Fibroblast of skin of scalp (primary cell): ENCODE results near the gene PRKAB1.
A peak's percentile ranks its signal among the peaks of the same experiment; 100 is the strongest.
"Not testable (repeated sequence)": the region's sequence is repeated elsewhere in the genome, so short reads cannot be mapped to it uniquely, and the experiment has no call there.

Source experiments
- DNase-seq: peaks from one replicate; pipeline ENCODE4 v3.0.0-alpha.2; 2013

The PRKAB1 gene

GRCh38 chr12:119685375-119685774 lies 17.4 kb downstream of the PRKAB1 start:
- DNase-seq = no peak

DNA sequence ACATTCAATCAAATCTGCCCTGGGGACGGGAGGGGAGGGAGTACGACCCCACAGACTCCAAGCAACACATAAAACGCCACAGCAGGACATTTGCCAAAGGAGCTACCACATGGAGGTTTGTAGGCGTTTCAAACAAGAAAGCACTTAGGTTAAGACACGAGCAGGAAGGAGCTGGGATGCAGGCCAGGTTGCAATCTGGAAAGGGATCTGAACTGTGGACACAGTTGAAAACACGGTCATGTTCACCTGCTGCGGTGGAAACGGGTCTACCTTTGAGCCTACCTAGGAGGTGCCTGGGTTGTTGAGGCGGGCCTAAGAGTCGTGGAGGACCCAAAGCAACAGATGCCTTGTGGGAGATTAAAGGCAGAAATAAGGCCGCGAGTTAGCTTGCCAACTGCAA lies 18.4 kb downstream of the PRKAB1 start:
- no peak for DNase-seq

- no peak for DNase-seq
These were observed 18.8 kb downstream of the PRKAB1 start for GRCh38 chr12:119686776-119687175.

GRCh38 chr12:119687406-119687805 lies 19.5 kb downstream of the PRKAB1 start:
- DNase-seq = no peak

GRCh38 chr12:119687879-119688278 lies 19.9 kb downstream of the PRKAB1 start:
- no peak for DNase-seq

DNA sequence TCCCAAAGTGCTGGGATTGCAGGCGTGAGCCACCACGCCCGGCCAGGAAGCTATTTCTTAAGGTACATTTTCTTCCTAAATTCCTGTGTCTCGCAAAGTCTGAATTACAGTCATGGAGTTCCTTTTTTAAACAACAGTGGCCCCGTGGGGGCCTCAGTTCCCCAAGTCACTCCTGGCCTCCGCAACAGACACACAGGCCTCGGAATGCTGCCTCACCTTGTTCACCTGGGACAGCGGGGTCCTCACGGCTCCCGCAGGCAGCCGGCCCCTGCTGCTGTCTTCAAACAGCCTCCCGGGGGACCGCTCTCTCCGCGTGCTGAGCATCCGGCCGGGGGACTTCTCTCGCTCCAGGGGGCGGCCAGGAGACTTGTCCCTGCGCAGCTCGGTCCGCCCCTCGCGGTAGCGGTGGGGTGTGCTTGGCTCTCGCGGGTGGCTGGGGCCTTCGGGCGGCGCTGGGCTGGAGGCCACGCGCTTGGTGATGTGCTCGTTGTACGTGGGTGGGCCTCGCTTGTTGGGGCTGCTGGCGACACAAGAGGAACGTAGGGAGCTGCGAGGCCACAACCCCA lies 22.1 kb downstream of the PRKAB1 start:
- DNase-seq = no peak

- DNase-seq = no peak
These were observed 23.4 kb downstream of the PRKAB1 start for GRCh38 chr12:119691202-119691810.

DNA sequence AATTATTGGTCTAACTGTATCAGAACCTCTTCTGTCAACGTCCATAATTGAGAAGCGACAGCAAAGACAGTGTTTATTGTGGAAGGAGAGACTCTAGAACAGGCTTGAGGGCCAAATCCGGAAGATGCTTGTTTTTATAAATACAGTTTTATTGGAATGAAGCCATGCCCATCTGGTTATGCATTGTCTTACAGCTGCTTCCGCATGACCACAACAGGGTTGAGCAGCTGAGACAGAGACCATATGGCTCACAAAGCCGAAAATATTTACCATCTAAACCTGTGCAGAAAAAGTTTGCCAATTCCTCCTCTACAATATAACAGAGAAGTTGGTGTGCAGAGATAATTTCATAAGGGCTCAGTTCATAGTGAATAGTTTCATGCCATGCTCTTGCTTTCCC lies 24.5 kb downstream of the PRKAB1 start:
- no peak for DNase-seq

GRCh38 chr12:119692997-119693396 lies 25.1 kb downstream of the PRKAB1 start:
- peak; percentile 6 for DNase-seq

GRCh38 chr12:119693511-119693910 lies 25.6 kb downstream of the PRKAB1 start:
- DNase-seq = no peak

DNA sequence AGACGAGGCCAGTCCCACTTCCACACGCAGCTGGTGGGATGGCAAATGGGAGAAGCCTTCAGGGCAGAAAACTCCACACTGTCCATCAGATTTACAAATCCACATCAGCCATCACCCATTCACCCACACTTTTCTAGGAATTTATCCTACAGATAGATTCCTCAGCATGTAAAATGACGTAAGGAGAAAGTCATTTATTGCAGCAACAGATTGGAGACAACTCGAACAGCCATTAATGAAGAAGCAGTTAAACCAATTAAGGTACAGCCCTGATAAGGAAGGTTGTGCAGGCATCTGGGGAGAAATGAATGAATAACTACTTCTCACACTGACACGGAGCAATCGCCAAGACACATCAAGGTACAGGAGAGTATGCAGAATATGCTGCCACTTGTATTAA lies 26.2 kb downstream of the PRKAB1 start:
- DNase-seq = no peak

DNA sequence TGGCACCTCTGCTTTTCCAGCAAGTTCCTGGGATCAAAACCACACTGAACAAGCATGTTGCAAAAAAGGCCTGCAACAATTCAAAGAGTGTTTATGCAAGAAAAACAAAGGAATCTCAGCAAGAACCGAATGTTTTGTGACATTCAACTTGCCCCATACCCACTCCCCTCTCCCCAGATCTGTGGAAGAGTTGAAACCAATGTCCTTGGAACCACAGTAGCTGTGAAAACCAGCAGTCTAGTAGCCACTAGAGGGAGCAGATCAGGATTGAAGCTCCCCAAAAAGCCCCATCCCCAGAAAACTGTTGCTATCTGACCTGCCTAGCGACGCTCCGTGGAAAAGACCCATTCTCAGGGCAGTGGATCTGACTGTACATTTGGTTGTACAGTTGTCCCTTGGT lies 27.1 kb downstream of the PRKAB1 start:
- DNase-seq = no peak

DNA sequence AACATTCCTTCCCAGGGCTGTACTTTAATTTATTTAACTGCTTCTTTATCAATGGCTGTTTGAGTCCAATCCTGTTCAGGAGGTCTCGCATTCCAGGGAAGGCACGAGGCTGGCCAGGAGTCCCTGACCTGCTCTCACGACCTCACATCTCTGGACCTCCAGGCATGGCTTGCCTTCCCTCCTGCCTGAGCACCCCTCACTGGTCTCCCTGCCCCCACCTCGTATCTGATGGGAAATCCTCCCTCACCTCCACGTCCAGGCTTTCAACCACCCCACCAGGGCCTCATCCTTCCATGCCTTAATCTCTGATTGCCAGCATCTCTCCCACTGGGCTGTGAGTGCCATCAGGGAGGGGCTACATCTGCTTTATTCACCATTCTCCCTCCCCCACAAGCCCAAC lies 29.0 kb downstream of the PRKAB1 start:
- no peak for DNase-seq

- DNase-seq = no peak
These were observed 31.3 kb downstream of the PRKAB1 start for GRCh38 chr12:119699199-119699760.

- no peak for DNase-seq
These were observed 32.1 kb downstream of the PRKAB1 start for GRCh38 chr12:119700078-119700477.

DNA sequence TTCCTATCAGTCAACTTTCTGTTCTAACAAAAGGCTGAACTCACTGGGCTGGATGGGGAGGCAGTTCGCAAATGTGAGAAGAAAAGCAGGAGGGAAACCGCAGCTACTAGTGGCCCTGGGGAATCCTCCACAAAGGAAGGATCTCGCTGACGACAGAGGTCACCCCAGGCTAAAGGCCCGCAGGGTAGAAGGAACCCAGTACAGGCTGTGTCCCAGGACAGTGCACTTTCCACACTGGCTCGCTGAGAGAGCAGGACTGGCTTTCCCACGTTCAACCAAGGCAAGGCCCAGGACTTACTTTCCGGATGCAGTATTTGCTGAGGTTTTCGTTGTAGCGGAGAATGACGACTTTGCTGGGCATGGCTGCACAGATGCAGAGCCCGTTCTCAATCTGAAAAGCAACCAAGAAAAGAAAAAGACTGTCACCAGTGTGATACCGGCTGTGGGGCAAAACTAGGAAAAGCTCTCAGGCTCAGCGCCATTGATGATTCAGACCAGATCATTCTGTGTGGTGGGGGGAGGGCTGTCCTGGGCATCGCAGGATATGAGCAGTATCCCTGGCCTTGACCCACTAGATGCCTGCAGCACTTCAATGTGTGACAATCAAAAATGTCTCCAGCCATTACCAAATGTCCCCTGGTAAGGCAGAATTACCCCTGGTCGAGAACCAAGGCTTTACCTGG lies 36.3 kb downstream of the PRKAB1 start:
- DNase-seq = peak; percentile 4

- DNase-seq = no peak
These were observed 37.2 kb downstream of the PRKAB1 start for GRCh38 chr12:119705182-119705581.

DNA sequence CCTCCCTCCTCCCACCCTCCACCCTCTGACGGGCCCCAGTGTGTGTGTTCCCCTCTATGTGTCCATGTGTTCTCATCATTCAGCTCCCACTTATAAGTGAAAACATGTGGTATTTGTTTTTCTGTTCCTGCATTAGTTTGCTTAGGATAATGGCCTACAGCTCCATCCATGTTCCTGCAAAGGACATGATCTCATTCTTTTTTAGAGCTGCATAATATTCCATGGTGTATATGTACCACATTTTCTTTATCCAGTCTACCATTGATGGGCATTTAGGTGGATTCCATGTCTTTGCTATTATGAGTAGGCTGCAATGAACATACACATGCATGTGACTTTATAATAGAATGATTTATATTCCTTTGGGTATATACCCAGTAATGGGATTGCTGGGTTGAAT lies 38.5 kb downstream of the PRKAB1 start:
- not testable (repeated sequence) for DNase-seq

DNA sequence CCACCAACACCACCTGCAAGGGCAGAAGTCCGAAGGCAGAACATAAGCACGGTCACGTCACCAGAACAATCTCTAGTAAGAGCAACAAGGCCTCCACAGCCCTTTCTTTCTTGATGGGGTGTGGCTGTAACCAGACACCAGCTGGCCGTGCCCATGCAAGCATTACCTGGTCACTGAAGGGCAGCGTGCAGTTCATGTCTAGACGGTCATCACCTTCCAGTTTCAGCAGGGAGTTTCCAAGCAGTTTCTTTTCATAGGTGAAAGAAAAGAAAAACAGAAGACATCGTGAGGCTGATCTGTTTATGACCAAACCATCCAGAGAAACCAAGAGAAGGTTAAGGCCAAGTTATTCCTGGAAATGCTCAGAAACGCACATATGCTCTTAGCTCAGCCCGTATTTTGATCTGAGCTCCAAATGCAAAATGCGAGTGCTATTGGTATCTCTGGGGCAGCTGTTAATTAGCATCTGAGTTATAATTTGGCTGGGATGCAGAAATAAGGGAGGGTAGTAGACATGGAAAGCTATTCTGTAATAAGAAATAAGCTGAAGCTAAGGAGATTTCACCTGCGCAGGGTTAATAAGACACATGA lies 42.5 kb downstream of the PRKAB1 start:
- no peak for DNase-seq

DNA sequence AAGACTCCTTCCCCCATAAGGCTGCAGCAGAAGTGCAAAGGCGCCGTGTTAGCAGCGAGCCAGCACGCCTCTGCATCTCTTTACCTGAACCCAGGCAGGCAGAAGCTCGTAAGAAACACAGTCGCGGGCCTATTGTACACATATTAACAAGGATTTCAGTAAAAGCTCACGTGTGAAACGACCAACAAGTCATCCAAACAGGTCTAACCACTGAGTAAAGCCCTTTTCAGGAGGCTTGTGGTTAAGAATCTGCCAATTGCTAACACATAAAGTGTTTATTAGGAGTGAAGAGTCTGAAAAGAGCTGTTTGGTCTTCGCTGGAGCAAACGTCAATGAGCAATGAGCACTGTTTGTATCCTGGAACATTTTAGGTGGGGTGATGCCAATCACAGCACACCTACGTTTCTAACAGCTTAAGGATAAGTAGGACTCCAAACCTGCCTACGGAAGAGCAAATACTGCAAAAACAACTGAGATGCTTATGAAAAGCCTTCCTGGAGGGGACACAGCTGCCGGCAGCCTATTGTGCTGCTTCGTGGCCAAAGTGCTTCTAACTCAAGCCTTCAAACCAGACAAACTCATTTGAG lies 43.1 kb downstream of the PRKAB1 start:
- DNase-seq = no peak

- no peak for DNase-seq
These were observed 43.8 kb downstream of the PRKAB1 start for GRCh38 chr12:119711693-119712092.

- no peak for DNase-seq
These were observed 44.8 kb downstream of the PRKAB1 start for GRCh38 chr12:119712721-119713120.

DNA sequence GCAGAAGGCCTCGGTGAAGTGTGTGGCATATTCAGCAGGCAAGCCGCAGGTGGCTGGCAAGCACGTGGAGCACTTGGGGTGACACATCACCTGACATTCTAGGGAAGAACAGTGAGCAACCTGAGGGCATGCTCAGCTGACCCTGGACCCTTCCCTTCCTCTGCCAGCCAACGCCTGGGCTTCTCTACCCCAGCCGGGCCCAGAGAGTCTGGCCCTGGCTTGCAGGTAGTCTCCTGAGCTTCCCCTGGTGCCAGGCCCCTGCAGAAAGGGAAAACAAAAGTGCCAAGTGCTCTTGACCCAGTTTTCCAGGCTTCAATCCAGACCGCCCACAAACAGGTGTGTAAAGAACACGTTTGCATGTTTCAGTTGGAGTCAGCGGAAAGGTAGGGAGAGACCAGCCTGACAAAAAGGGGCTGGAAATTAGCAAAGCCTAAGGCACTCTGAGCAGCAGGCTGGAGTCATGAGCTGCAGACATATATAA lies 45.7 kb downstream of the PRKAB1 start:
- DNase-seq = no peak
